GM18907 (cell line): ENCODE data around the gene PRKAR1B.
"Not testable (repeated sequence)": the region's sequence is repeated elsewhere in the genome, so short reads cannot be mapped to it uniquely, and the experiment has no call there.

ENCODE experiments used
- ATAC-seq: cut with Tn5 transposase; IDR thresholded peaks from one replicate; pipeline ENCODE4 v1.9.1; 2021; ENCODE audit warnings: mild to moderate bottlenecking, moderate library complexity; ENCODE audit not compliant: unreplicated experiment

The PRKAR1B gene

GRCh38 chr7:563629-564170 is 163.4 kb downstream of the PRKAR1B start:
- no peak for ATAC-seq

GRCh38 chr7:562789-563628 is 164.1 kb downstream of the PRKAR1B start:
- ATAC-seq = no peak

- no peak for ATAC-seq
Observed at GRCh38 chr7:562374-562675, 164.8 kb downstream of the PRKAR1B start.

GRCh38 chr7:561631-562373 is 165.3 kb downstream of the PRKAR1B start:
- ATAC-seq = no peak

GRCh38 chr7:560966-561630 is 166.0 kb downstream of the PRKAR1B start:
- ATAC-seq = no peak

- no peak for ATAC-seq
Observed at GRCh38 chr7:559396-559705, 167.7 kb downstream of the PRKAR1B start.

- ATAC-seq = no peak
Observed at GRCh38 chr7:557558-557881, 169.6 kb downstream of the PRKAR1B start.

- no peak for ATAC-seq
Observed at GRCh38 chr7:556837-557557, 170.1 kb downstream of the PRKAR1B start.

- ATAC-seq = no peak
Observed at GRCh38 chr7:556291-556826, 170.7 kb downstream of the PRKAR1B start.

- ATAC-seq = no peak
Observed at GRCh38 chr7:555551-556160, 171.4 kb downstream of the PRKAR1B start.

GRCh38 chr7:553636-554111 is 173.4 kb downstream of the PRKAR1B start:
- no peak for ATAC-seq

- ATAC-seq = no peak
Observed at GRCh38 chr7:552868-553635, 174.0 kb downstream of the PRKAR1B start.

GRCh38 chr7:552151-552867 is 174.8 kb downstream of the PRKAR1B start:
- not testable (repeated sequence) for ATAC-seq

- ATAC-seq = not testable (repeated sequence)
Observed at GRCh38 chr7:551615-551970, 175.5 kb downstream of the PRKAR1B start.

GRCh38 chr7:550881-551614 is 176.0 kb downstream of the PRKAR1B start:
- no peak for ATAC-seq

GRCh38 chr7:549891-550625 is 177.0 kb downstream of the PRKAR1B start:
- ATAC-seq = no peak

- no peak for ATAC-seq
Observed at GRCh38 chr7:549066-549890, 177.8 kb downstream of the PRKAR1B start.
